Measurements from ENCODE around the gene MICAL2. TPM values are rescaled to one million over a fixed set of nuclear protein-coding genes. Genes with fewer than 3 reads are reported as not detected.
A peak's percentile ranks its signal among the peaks of the same experiment; 100 is the strongest.

The MICAL2 gene
- polyA plus RNA-seq, 4 donors = 15.9 to 41.1 (median 25.6) TPM

GRCh38 chr11:12106501-12106900 is 3.9 kb upstream of the MICAL2 start:
- Histone ChIP-seq H3K4me1 (ENCODE audit: control insufficient read depth in 3 of 3, insufficient read depth in 2 of 3, low read depth in 1 of 3, low read length in 2 of 3) (peaks cover 1 to 19% (median 4%) of the 10 kb centered on the region in 3 donors), H3K9me3 (ENCODE audit: control insufficient read depth in 2 of 2, insufficient read depth in 1 of 2, low read depth in 1 of 2, low read length in 1 of 2) (no peaks in the 10 kb centered on the region), H3K27ac (ENCODE audit: low read depth in 1 of 3, low read length in 2 of 3) (no peak overlapping the region), H3K36me3 (ENCODE audit: control insufficient read depth in 3 of 3, insufficient read depth in 2 of 3, low read depth in 1 of 3, low read length in 3 of 3) (no peaks in the 10 kb centered on the region), H3K27me3 (ENCODE audit: control insufficient read depth in 3 of 3, insufficient read depth in 3 of 3, low read length in 3 of 3) (peaks cover 0 to 8% (median 0%) of the 10 kb centered on the region in 3 donors), H3K4me3 (ENCODE audit: low read depth in 1 of 3, low read length in 3 of 3) (no peak overlapping the region)
- 62 to 87% (median 87%) methylated on average over 5 of the region's 5 CpGs for WGBS, 3 donors
- DNase-seq = no peak
- no peak for FAIRE-seq

- peak overlapping the region; percentile 73 to 88 (median 80) for H3K27ac ChIP-seq (ENCODE audit: low read depth in 1 of 3, low read length in 2 of 3)
- H3K27me3 ChIP-seq (ENCODE audit: control insufficient read depth in 3 of 3, insufficient read depth in 3 of 3, low read length in 3 of 3) = peaks cover 0 to 8% (median 0%) of the 10 kb centered on the region in 3 donors
- DNase-seq = no peak
These were observed 1.4 kb upstream of the MICAL2 start for GRCh38 chr11:12108875-12109453.

GRCh38 chr11:12109591-12110196 is 696 bp upstream of the MICAL2 start:
- WGBS, 3 donors = 17 to 36% (median 31%) methylated on average over 7 of the region's 7 CpGs
- no peak for FAIRE-seq
- peak overlapping the region; percentile 73 to 88 (median 80) for H3K27ac ChIP-seq (ENCODE audit: low read depth in 1 of 3, low read length in 2 of 3)
- DNase-seq = peak; percentile 46 to 56
- H3K36me3 ChIP-seq (ENCODE audit: control insufficient read depth in 3 of 3, insufficient read depth in 2 of 3, low read depth in 1 of 3, low read length in 3 of 3) = peaks cover 0 to 4% (median 0%) of the 10 kb centered on the region in 3 donors
- H3K4me3 ChIP-seq (ENCODE audit: low read depth in 1 of 3, low read length in 3 of 3) = peak overlapping the region in 2 of 3 donors; percentile 56 to 57
- H3K27me3 ChIP-seq (ENCODE audit: control insufficient read depth in 3 of 3, insufficient read depth in 3 of 3, low read length in 3 of 3) = peaks cover 0 to 8% (median 0%) of the 10 kb centered on the region in 3 donors
- no peaks in the 10 kb centered on the region for H3K9me3 ChIP-seq (ENCODE audit: control insufficient read depth in 2 of 2, insufficient read depth in 1 of 2, low read depth in 1 of 2, low read length in 1 of 2)
- H3K4me1 ChIP-seq (ENCODE audit: control insufficient read depth in 3 of 3, insufficient read depth in 2 of 3, low read depth in 1 of 3, low read length in 2 of 3) = peaks cover 0 to 31% (median 9%) of the 10 kb centered on the region in 3 donors

More at GRCh38 chr11:12108875-12109453, 1.4 kb upstream of the MICAL2 start:
- no peaks in the 10 kb centered on the region for H3K9me3 ChIP-seq (ENCODE audit: control insufficient read depth in 2 of 2, insufficient read depth in 1 of 2, low read depth in 1 of 2, low read length in 1 of 2)
- H3K36me3 ChIP-seq (ENCODE audit: control insufficient read depth in 3 of 3, insufficient read depth in 2 of 3, low read depth in 1 of 3, low read length in 3 of 3) = peaks cover 0 to 4% (median 0%) of the 10 kb centered on the region in 3 donors
- 92 to 97% (median 96%) methylated on average over 2 of the region's 2 CpGs for WGBS, 3 donors
- no peak overlapping the region for H3K4me3 ChIP-seq (ENCODE audit: low read depth in 1 of 3, low read length in 3 of 3)
- FAIRE-seq = no peak
- peaks cover 0 to 25% (median 9%) of the 10 kb centered on the region in 3 donors for H3K4me1 ChIP-seq (ENCODE audit: control insufficient read depth in 3 of 3, insufficient read depth in 2 of 3, low read depth in 1 of 3, low read length in 2 of 3)

GRCh38 chr11:12110714-12111548 is 541 bp downstream of the MICAL2 start:
- H3K4me3 ChIP-seq (ENCODE audit: low read depth in 1 of 3, low read length in 3 of 3) = peak overlapping the region; percentile 56 to 72 (median 67)
- 9 to 16% (median 9%) methylated on average over 63 to 67 of the region's 67 CpGs for WGBS, 3 donors
- H3K4me1 ChIP-seq (ENCODE audit: control insufficient read depth in 3 of 3, insufficient read depth in 2 of 3, low read depth in 1 of 3, low read length in 2 of 3) = peaks cover 0 to 31% (median 9%) of the 10 kb centered on the region in 3 donors
- FAIRE-seq (no peak), DNase-seq (peak; percentile 46 to 71)
- peaks cover 0 to 6% (median 0%) of the 10 kb centered on the region in 3 donors for H3K36me3 ChIP-seq (ENCODE audit: control insufficient read depth in 3 of 3, insufficient read depth in 2 of 3, low read depth in 1 of 3, low read length in 3 of 3)
- H3K27ac ChIP-seq (ENCODE audit: low read depth in 1 of 3, low read length in 2 of 3) = peak overlapping the region; percentile 51 to 85 (median 75)
- H3K9me3 ChIP-seq (ENCODE audit: control insufficient read depth in 2 of 2, insufficient read depth in 1 of 2, low read depth in 1 of 2, low read length in 1 of 2) = no peaks in the 10 kb centered on the region
- H3K27me3 ChIP-seq (ENCODE audit: control insufficient read depth in 3 of 3, insufficient read depth in 3 of 3, low read length in 3 of 3) = peaks cover 0 to 6% (median 0%) of the 10 kb centered on the region in 3 donors

GRCh38 chr11:12111549-12112520 is 1.4 kb downstream of the MICAL2 start:
- peaks cover 0 to 31% (median 9%) of the 10 kb centered on the region in 3 donors for H3K4me1 ChIP-seq (ENCODE audit: control insufficient read depth in 3 of 3, insufficient read depth in 2 of 3, low read depth in 1 of 3, low read length in 2 of 3)
- H3K9me3 ChIP-seq (ENCODE audit: control insufficient read depth in 2 of 2, insufficient read depth in 1 of 2, low read depth in 1 of 2, low read length in 1 of 2) = no peaks in the 10 kb centered on the region
- 73 to 82% (median 74%) methylated on average over 12 of the region's 12 CpGs for WGBS, 3 donors
- DNase-seq (no peak), FAIRE-seq (no peak)
- peak overlapping the region; percentile 56 to 72 (median 67) for H3K4me3 ChIP-seq (ENCODE audit: low read depth in 1 of 3, low read length in 3 of 3)
- peaks cover 0 to 12% (median 0%) of the 10 kb centered on the region in 3 donors for H3K36me3 ChIP-seq (ENCODE audit: control insufficient read depth in 3 of 3, insufficient read depth in 2 of 3, low read depth in 1 of 3, low read length in 3 of 3)
- peak overlapping the region in 2 of 3 donors; percentile 51 to 85 for H3K27ac ChIP-seq (ENCODE audit: low read depth in 1 of 3, low read length in 2 of 3)
- H3K27me3 ChIP-seq (ENCODE audit: control insufficient read depth in 3 of 3, insufficient read depth in 3 of 3, low read length in 3 of 3) = peaks cover 0 to 4% (median 0%) of the 10 kb centered on the region in 3 donors

- DNase-seq = no peak
- peaks cover 0 to 31% (median 9%) of the 10 kb centered on the region in 3 donors for H3K4me1 ChIP-seq (ENCODE audit: control insufficient read depth in 3 of 3, insufficient read depth in 2 of 3, low read depth in 1 of 3, low read length in 2 of 3)
- H3K27ac ChIP-seq (ENCODE audit: low read depth in 1 of 3, low read length in 2 of 3) = peak overlapping the region in 1 of 3 donors; percentile 32
- WGBS, 3 donors = 85 to 96% (median 87%) methylated on average over 2 of the region's 2 CpGs
- peaks cover 0 to 4% (median 0%) of the 10 kb centered on the region in 3 donors for H3K27me3 ChIP-seq (ENCODE audit: control insufficient read depth in 3 of 3, insufficient read depth in 3 of 3, low read length in 3 of 3)
- FAIRE-seq = no peak
- H3K9me3 ChIP-seq (ENCODE audit: control insufficient read depth in 2 of 2, insufficient read depth in 1 of 2, low read depth in 1 of 2, low read length in 1 of 2) = no peaks in the 10 kb centered on the region
- peaks cover 0 to 20% (median 0%) of the 10 kb centered on the region in 3 donors for H3K36me3 ChIP-seq (ENCODE audit: control insufficient read depth in 3 of 3, insufficient read depth in 2 of 3, low read depth in 1 of 3, low read length in 3 of 3)
- H3K4me3 ChIP-seq (ENCODE audit: low read depth in 1 of 3, low read length in 3 of 3) = no peak overlapping the region
These were observed 2.4 kb downstream of the MICAL2 start for GRCh38 chr11:12112750-12113149.

- WGBS, 3 donors = 75 to 87% (median 87%) methylated on average over 8 of the region's 8 CpGs
- FAIRE-seq (no peak), DNase-seq (no peak)
- H3K27me3 ChIP-seq (ENCODE audit: control insufficient read depth in 3 of 3, insufficient read depth in 3 of 3, low read length in 3 of 3) = peaks cover 0 to 4% (median 0%) of the 10 kb centered on the region in 3 donors
- H3K27ac ChIP-seq (ENCODE audit: low read depth in 1 of 3, low read length in 2 of 3) = peak overlapping the region in 1 of 3 donors; percentile 30
- peaks cover 0 to 36% (median 9%) of the 10 kb centered on the region in 3 donors for H3K4me1 ChIP-seq (ENCODE audit: control insufficient read depth in 3 of 3, insufficient read depth in 2 of 3, low read depth in 1 of 3, low read length in 2 of 3)
- peaks cover 0 to 21% (median 0%) of the 10 kb centered on the region in 3 donors for H3K36me3 ChIP-seq (ENCODE audit: control insufficient read depth in 3 of 3, insufficient read depth in 2 of 3, low read depth in 1 of 3, low read length in 3 of 3)
- no peak overlapping the region for H3K4me3 ChIP-seq (ENCODE audit: low read depth in 1 of 3, low read length in 3 of 3)
- no peaks in the 10 kb centered on the region for H3K9me3 ChIP-seq (ENCODE audit: control insufficient read depth in 2 of 2, insufficient read depth in 1 of 2, low read depth in 1 of 2, low read length in 1 of 2)
These were observed 2.9 kb downstream of the MICAL2 start for GRCh38 chr11:12113294-12113693.
